Gastrocnemius medialis (tissue), 4 donors: ENCODE measurements around the gene RPL21.
"Not testable (repeated sequence)": the region's sequence is repeated elsewhere in the genome, so short reads cannot be mapped to it uniquely, and the experiment has no call there.

ENCODE experiments used
- POLR2A ChIP-seq, 2 donors: fragments of 450-650 bp; IDR thresholded peaks; one replicate each; pipeline ENCODE4 v1.6.1; 2017; ENCODE audit warnings: antibody characterized with exemption in 2 of 2, mild to moderate bottlenecking in 2 of 2, moderate library complexity in 2 of 2
- TF ChIP-seq, protein P1 (sequence below), 5 experiments: fragments of 450-650 bp in 3 of 5; fragments of 200-600 bp in 2 of 5; sonication (generic) in 2 of 5; IDR thresholded peaks in 4 of 5; conservative IDR thresholded peaks in 1 of 5; 1 replicate in 4 of 5; 2 replicates in 1 of 5; pipeline ENCODE4 v1.5.1; 2016 to 2019; ENCODE audit warnings: antibody characterized with exemption in 5 of 5, mild to moderate bottlenecking in 3 of 5, moderate library complexity in 3 of 5

- TF ChIP-seq POLR2A (IDR thresholded peaks at IDR 0.05) = not testable (repeated sequence)
- TF ChIP-seq, protein P1, sequence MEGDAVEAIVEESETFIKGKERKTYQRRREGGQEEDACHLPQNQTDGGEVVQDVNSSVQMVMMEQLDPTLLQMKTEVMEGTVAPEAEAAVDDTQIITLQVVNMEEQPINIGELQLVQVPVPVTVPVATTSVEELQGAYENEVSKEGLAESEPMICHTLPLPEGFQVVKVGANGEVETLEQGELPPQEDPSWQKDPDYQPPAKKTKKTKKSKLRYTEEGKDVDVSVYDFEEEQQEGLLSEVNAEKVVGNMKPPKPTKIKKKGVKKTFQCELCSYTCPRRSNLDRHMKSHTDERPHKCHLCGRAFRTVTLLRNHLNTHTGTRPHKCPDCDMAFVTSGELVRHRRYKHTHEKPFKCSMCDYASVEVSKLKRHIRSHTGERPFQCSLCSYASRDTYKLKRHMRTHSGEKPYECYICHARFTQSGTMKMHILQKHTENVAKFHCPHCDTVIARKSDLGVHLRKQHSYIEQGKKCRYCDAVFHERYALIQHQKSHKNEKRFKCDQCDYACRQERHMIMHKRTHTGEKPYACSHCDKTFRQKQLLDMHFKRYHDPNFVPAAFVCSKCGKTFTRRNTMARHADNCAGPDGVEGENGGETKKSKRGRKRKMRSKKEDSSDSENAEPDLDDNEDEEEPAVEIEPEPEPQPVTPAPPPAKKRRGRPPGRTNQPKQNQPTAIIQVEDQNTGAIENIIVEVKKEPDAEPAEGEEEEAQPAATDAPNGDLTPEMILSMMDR (IDR thresholded peaks at IDR 0.05 in 4 of 5, conservative IDR thresholded peaks at IDR 0.05 in 1 of 5) = not testable (repeated sequence)
Measured at GRCh38 chr13:27218861-27219260, 32.5 kb upstream of the RPL21 start.
